HepG2 (cell line): Measurements from ENCODE around the gene SERPINI1. TPM values are rescaled to one million over a fixed set of nuclear protein-coding genes. Genes with fewer than 3 reads are reported as not detected.

Source experiments
- ATAC-seq: fragments of 200-7000 bp; cut with Tn5 transposase; 3 replicates; pipeline ENCODE4 v1.9.1; 2020; ENCODE audit warnings: mild to moderate bottlenecking, moderate library complexity
- BruUV-seq: library from RNA; stranded (reverse); fragments of 400-500 nt; replicated peaks from 2 replicates; lab custom pipeline; 2021; lab: Mats Ljungman, UMichigan
- CTCF ChIA-PET: fragments of 300-600 bp; formaldehyde crosslinking; extraction: SDS; loops from one replicate; lab custom pipeline; 2021; ENCODE audit warnings: low total read pairs, inconsistent platforms, low intra/inter-chr PET ratio; lab: Yijun Ruan, JAX
- POLR2A ChIA-PET: fragments of 350-600 bp; sonication (Branson Sonifier 250); formaldehyde crosslinking; loops from one replicate; lab custom pipeline; 2020; ENCODE audit warnings: antibody characterized with exemption, inconsistent platforms; lab: Yijun Ruan, JAX
- DNase-seq: peaks from one replicate; pipeline ENCODE4 v3.0.0-alpha.2; 2015; ENCODE audit warnings: low spot score
- FAIRE-seq: peaks from 3 replicates; lab custom pipeline; 2011; peaks lifted over from hg19 to GRCh38; lab: Jason Lieb, UNC
- H2AFZ ChIP-seq: one replicate; pipeline ENCODE4 v1.6.1; 2011; ENCODE audit warnings: low read length, inconsistent platforms
- H3K27ac ChIP-seq: fragments of 300-600 bp; 3 replicates; pipeline ENCODE4 v1.8.0; 2011; ENCODE audit warnings: mixed run types, mild to moderate bottlenecking, mixed read lengths, low read length, inconsistent platforms; ENCODE audit not compliant: insufficient read depth; ENCODE audit errors: extremely low read length
- H3K27me3 ChIP-seq, 2 experiments: fragments of 200-600 bp in 1 of 2; 2 replicates in 1 of 2; 3 replicates in 1 of 2; pipeline versions ENCODE4 v1.6.0 to v1.8.0; 2011; ENCODE audit warnings: low read length in 2 of 2, mild to moderate bottlenecking in 2 of 2, moderate library complexity in 2 of 2, inconsistent platforms in 1 of 2; ENCODE audit not compliant: insufficient read depth in 2 of 2, control insufficient read depth in 1 of 2
- H3K36me3 ChIP-seq, 2 experiments: fragments of 200-600 bp in 1 of 2; replicated peaks in 1 of 2; 2 replicates in 1 of 2; 3 replicates in 1 of 2; pipeline versions ENCODE4 v1.5.1 to v1.8.0; 2011; ENCODE audit warnings: low read length in 2 of 2, inconsistent platforms in 1 of 2; ENCODE audit not compliant: insufficient read depth in 2 of 2, control insufficient read depth in 1 of 2
- H3K4me1 ChIP-seq: 2 replicates; pipeline ENCODE4 v1.5.1; 2012; ENCODE audit warnings: low read length, inconsistent platforms; ENCODE audit not compliant: insufficient read depth
- H3K4me2 ChIP-seq: 2 replicates; pipeline ENCODE4 v1.6.0; 2011; ENCODE audit warnings: low read depth, low read length, inconsistent platforms
- H3K4me3 ChIP-seq, 3 experiments: fragments of 200-600 bp in 1 of 3; sonication (generic), shearing (Covaris generic) in 1 of 3; replicated peaks in 1 of 3; 2 replicates each; pipeline ENCODE4 v1.5.1; 2011 to 2016; ENCODE audit warnings: low read length in 3 of 3, inconsistent platforms in 2 of 3, low read depth in 2 of 3, mild to moderate bottlenecking in 2 of 3, control low read depth in 1 of 3, mixed read lengths in 1 of 3; ENCODE audit not compliant: insufficient read depth in 1 of 3
- H3K79me2 ChIP-seq: one replicate; pipeline ENCODE4 v1.6.1; 2011; ENCODE audit warnings: low read length, inconsistent platforms; ENCODE audit not compliant: insufficient read depth
- H3K9ac ChIP-seq: 2 replicates; pipeline ENCODE4 v1.6.0; 2011; ENCODE audit warnings: mild to moderate bottlenecking, low read depth, low read length, inconsistent platforms; ENCODE audit not compliant: insufficient read depth
- H3K9me3 ChIP-seq: 2 replicates; pipeline ENCODE4 v1.5.1; 2012; ENCODE audit warnings: mild to moderate bottlenecking, low read length
- H4K20me1 ChIP-seq: 2 replicates; pipeline ENCODE4 v1.6.0; 2011; ENCODE audit warnings: inconsistent platforms, mild to moderate bottlenecking, low read length, moderate library complexity; ENCODE audit not compliant: insufficient read depth
- AGO1 ChIP-seq: fragments of 200-400 bp; formaldehyde crosslinking; IDR thresholded peaks from 2 replicates; pipeline ENCODE4 v1.6.1; 2017; ENCODE audit warnings: mild to moderate bottlenecking, low read depth, low read length, moderate library complexity; ENCODE audit not compliant: poor library complexity, severe bottlenecking
- DZIP1 ChIP-seq: sonication (generic); formaldehyde crosslinking; IDR thresholded peaks from 2 replicates; pipeline ENCODE4 v1.5.0; 2020; ENCODE audit warnings: mild to moderate bottlenecking, missing genetic modification reagents
- FOXA3 ChIP-seq: IDR thresholded peaks from 2 replicates; pipeline ENCODE4 v1.6.1; 2016; ENCODE audit warnings: missing genetic modification reagents, missing compliant biosample characterization
- GMEB1 ChIP-seq: sonication (generic); formaldehyde crosslinking; IDR thresholded peaks from 2 replicates; pipeline ENCODE4 v1.5.1; 2020; ENCODE audit warnings: missing genetic modification reagents, mild to moderate bottlenecking, borderline replicate concordance
- JDP2 ChIP-seq: sonication (generic); formaldehyde crosslinking; IDR thresholded peaks from 2 replicates; pipeline ENCODE4 v1.8.1; 2022; ENCODE audit warnings: missing genetic modification reagents, borderline replicate concordance
- PLSCR1 ChIP-seq: sonication (generic); formaldehyde crosslinking; IDR thresholded peaks from 2 replicates; pipeline ENCODE4 v1.5.0; 2020; ENCODE audit warnings: missing genetic modification reagents, mild to moderate bottlenecking, borderline replicate concordance
- ZHX2 ChIP-seq, 2 experiments: sonication (generic) in 1 of 2; formaldehyde crosslinking in 1 of 2; IDR thresholded peaks; 2 replicates each; pipeline versions ENCODE4 v1.6.1 to v1.9.0; 2014 to 2022; ENCODE audit warnings: antibody characterized with exemption in 1 of 2, borderline replicate concordance in 1 of 2, inconsistent platforms in 1 of 2, low read depth in 1 of 2, missing genetic modification reagents in 1 of 2
- ZNF766 ChIP-seq: sonication (generic); formaldehyde crosslinking; IDR thresholded peaks from 2 replicates; pipeline ENCODE4 v1.5.0; 2020; ENCODE audit warnings: missing genetic modification reagents, borderline replicate concordance
- WGBS: methylation state at CpG from one replicate; pipeline ENCODE4 v1.1.6; 2017; ENCODE audit warnings: low lambda C conversion rate; 5-methylcytosine and 5-hydroxymethylcytosine counted together
- in situ Hi-C: cut with HindIII; loops from 2 replicates; pipeline ENCODE4 v1.10.0; 2017; ENCODE audit warnings: low pct_unique_long_range_greater_than_20kb; ENCODE audit not compliant: extremely low pct_ligation_motif_present
- intact Hi-C: fragments of 100-400 bp; cut with micrococcal nuclease; formaldehyde crosslinking; loops from one replicate; pipeline ENCODE4 v1.10.0; 2022; ENCODE audit not compliant: unreplicated experiment
- polyA plus RNA-seq, 8 experiments: library from polyadenylated mRNA; depleted of rRNA in 3 of 8; stranded (reverse) in 7 of 8; unstranded in 1 of 8; fragments of >200 nt; fragmentation: Illumina TruSeq in 4 of 8; extraction: Trizol in 4 of 8; gene quantifications; 2 replicates each; pipeline versions ENCODE4 v1.2.1 to v1.2.3, GENCODE V29; 2011 to 2016; ENCODE audit warnings: low read depth in 4 of 8, missing spikeins in 1 of 8, mixed read lengths in 1 of 8; ENCODE audit not compliant: insufficient read depth in 1 of 8
- total RNA-seq, 5 experiments: library from RNA; depleted of rRNA; stranded (reverse); fragments of >200 nt; fragmentation: Illumina TruSeq; extraction: Trizol; gene quantifications; 2 replicates each; pipeline ENCODE4 v1.2.3, GENCODE V29; 2016; ENCODE audit warnings: low read depth in 1 of 5

The SERPINI1 gene
- total and polyA plus RNA-seq, 2 of the 13 experiments (the other 11 are each of a cell fraction or from before 2014, with no cell fraction given) = 14.7 to 58.0 TPM

GRCh38 chr3:167816953-167817352 is 81.4 kb downstream of the SERPINI1 start:
- FAIRE-seq = no peak

More at GRCh38 chr3:167816953-167817352, 81.4 kb downstream of the SERPINI1 start:
- Histone ChIP-seq H3K4me1 (peaks cover 37% of the 10 kb centered on the region), H3K27ac (no peak overlapping the region), H3K4me3 (no peak overlapping the region), H3K9me3 (no peaks in the 10 kb centered on the region), H3K27me3 (no peaks in the 10 kb centered on the region), H2AFZ (no peak overlapping the region), H3K79me2 (no peaks in the 10 kb centered on the region), H3K36me3 (no peaks in the 10 kb centered on the region), H3K9ac (no peak overlapping the region), H3K4me2 (no peak overlapping the region), H4K20me1 (no peaks in the 10 kb centered on the region; the same call in 1 of the 2 replicates)
- ATAC-seq (no peak), DNase-seq (no peak)
- no peak for TF ChIP-seq GMEB1 (CRISPR knock-in tag)
- no peak for TF ChIP-seq PLSCR1 (CRISPR knock-in tag)
- TF ChIP-seq ZHX2 (IDR thresholded peaks at IDR 0.05; ENCODE audit: low read depth) = no peak
- TF ChIP-seq ZHX2 (CRISPR knock-in tag; IDR thresholded peaks at IDR 0.05; ENCODE audit: borderline replicate concordance) = no peak
- TF ChIP-seq ZNF766 (CRISPR knock-in tag) = no peak
- TF ChIP-seq FOXA3 (CRISPR knock-in tag) = no peak
- TF ChIP-seq AGO1 = no peak
- no peak for TF ChIP-seq JDP2 (CRISPR knock-in tag)
- no peak for TF ChIP-seq DZIP1 (CRISPR knock-in tag)
- CTCF ChIA-PET = no interaction called here
- in situ Hi-C loops = no loop called here
- 94% methylated on average over 2 of the region's 2 CpGs for WGBS
- intact Hi-C loops = loop anchor here (5.0 kb wide), 1 partner anchor 285 kb away; no protein-coding TSS in a partner anchor
- BruUV-seq = no TSS peak
- POLR2A ChIA-PET = no interaction called here
